GM12878 (cell line): ENCODE measurements around the gene NMNAT3. TPM values are rescaled to one million over a fixed set of nuclear protein-coding genes. Genes with fewer than 3 reads are reported as not detected.

Experiments
- ATAC-seq: fragments of 200-7000 bp; cut with Tn5 transposase; 3 replicates; pipeline ENCODE4 v1.9.1; 2020; ENCODE audit warnings: mild to moderate bottlenecking, moderate library complexity
- BruUV-seq: library from RNA; stranded (reverse); fragments of 400-500 nt; replicated peaks from 2 replicates; lab custom pipeline; 2021; lab: Mats Ljungman, UMichigan
- CTCF ChIA-PET: fragments of 300-600 bp; sonication (Branson Sonifier 250); formaldehyde crosslinking; extraction: SDS; loops from one replicate; lab custom pipeline; 2021; ENCODE audit warnings: inconsistent platforms; lab: Yijun Ruan, JAX
- POLR2A ChIA-PET: fragments of 350-600 bp; formaldehyde crosslinking; extraction: SDS; loops from one replicate; lab custom pipeline; 2021; ENCODE audit warnings: inconsistent platforms; lab: Charles Lee
- RAD21 ChIA-PET: fragments of 300-600 bp; sonication (Branson Sonifier 250); formaldehyde crosslinking; loops from one replicate; lab custom pipeline; 2023; ENCODE audit warnings: antibody characterized with exemption; ENCODE audit not compliant: unreplicated experiment; lab: Charles Lee
- SMC1A ChIA-PET: fragments of 300-600 bp; sonication (Branson Sonifier 250); formaldehyde crosslinking; loops from one replicate; lab custom pipeline; 2023; ENCODE audit not compliant: unreplicated experiment, uncharacterized antibody; lab: Charles Lee
- DNase-seq: peaks from one replicate; pipeline ENCODE4 v3.0.0-alpha.2; 2011; ENCODE audit warnings: low read depth, low spot score
- FAIRE-seq: peaks from 3 replicates; lab custom pipeline; 2011; peaks lifted over from hg19 to GRCh38; lab: Jason Lieb, UNC
- H2AFZ ChIP-seq: 2 replicates; pipeline ENCODE4 v1.6.0; 2011; ENCODE audit warnings: low read depth, low read length, control low read depth; ENCODE audit not compliant: control insufficient read depth
- H3K27ac ChIP-seq: 2 replicates; pipeline ENCODE4 v1.5.1; 2011; ENCODE audit warnings: control low read depth; ENCODE audit not compliant: control insufficient read depth, insufficient read depth
- H3K27me3 ChIP-seq, 2 experiments: replicated peaks in 1 of 2; 2 replicates each; pipeline versions ENCODE4 v1.6.0 to v1.6.1; 2011; ENCODE audit warnings: low read length in 1 of 2; ENCODE audit not compliant: control insufficient read depth in 2 of 2, insufficient read depth in 2 of 2
- H3K36me3 ChIP-seq, 2 experiments: 2 replicates each; pipeline ENCODE4 v1.5.1; 2011; ENCODE audit warnings: low read length in 1 of 2; ENCODE audit not compliant: control insufficient read depth in 2 of 2, insufficient read depth in 2 of 2
- H3K4me1 ChIP-seq: 2 replicates; pipeline ENCODE4 v1.6.1; 2011; ENCODE audit warnings: mild to moderate bottlenecking, low read length, moderate library complexity, mixed read lengths; ENCODE audit not compliant: control insufficient read depth, insufficient read depth
- H3K4me2 ChIP-seq: 2 replicates; pipeline ENCODE4 v1.6.0; 2011; ENCODE audit warnings: control low read depth; ENCODE audit not compliant: control insufficient read depth, insufficient read depth
- H3K4me3 ChIP-seq: fragments of 200-600 bp; sonication (generic); 2 replicates; pipeline ENCODE4 v1.5.1; 2016
- H3K79me2 ChIP-seq: 2 replicates; pipeline ENCODE4 v1.6.0; 2011; ENCODE audit warnings: low read length; ENCODE audit not compliant: control insufficient read depth, insufficient read depth
- H3K9ac ChIP-seq: 2 replicates; pipeline ENCODE4 v1.8.0; 2011; ENCODE audit warnings: low read length, control low read depth, mixed read lengths; ENCODE audit not compliant: control insufficient read depth, insufficient read depth
- H3K9me3 ChIP-seq: replicated peaks from 3 replicates; pipeline ENCODE4 v1.5.1; 2011; ENCODE audit warnings: mild to moderate bottlenecking, low read length; ENCODE audit not compliant: control insufficient read depth, insufficient read depth
- H4K20me1 ChIP-seq: 2 replicates; pipeline ENCODE4 v1.6.0; 2011; ENCODE audit not compliant: control insufficient read depth, insufficient read depth
- CEBPZ ChIP-seq: fragments of 150-350 bp; IDR thresholded peaks from 2 replicates; pipeline ENCODE4 v1.6.1; 2016; ENCODE audit warnings: low read depth, low read length
- IRF4 ChIP-seq: IDR thresholded peaks from 2 replicates; pipeline ENCODE4 v1.6.1; 2011; ENCODE audit warnings: low read depth, low read length
- NFXL1 ChIP-seq: fragments of 450-650 bp; IDR thresholded peaks from 2 replicates; pipeline ENCODE4 v1.6.1; 2017; ENCODE audit warnings: antibody characterized with exemption, mild to moderate bottlenecking, borderline replicate concordance
- NR2C1 ChIP-seq: fragments of 450-650 bp; IDR thresholded peaks from 2 replicates; pipeline ENCODE4 v1.6.1; 2017; ENCODE audit warnings: antibody characterized with exemption, mild to moderate bottlenecking, moderate library complexity
- POLR2A ChIP-seq: IDR thresholded peaks from 2 replicates; pipeline ENCODE4 v1.6.1; 2011; ENCODE audit warnings: low read depth, mild to moderate bottlenecking, low read length
- POLR2AphosphoS5 ChIP-seq: IDR thresholded peaks from 2 replicates; pipeline ENCODE4 v1.6.1; 2011; ENCODE audit warnings: mild to moderate bottlenecking, low read length, inconsistent platforms
- SP1 ChIP-seq: IDR thresholded peaks from one replicate; pipeline ENCODE4 v1.6.1; 2011; ENCODE audit warnings: low read depth, low read length
- WGBS: methylation state at CpG from one replicate; pipeline ENCODE4 v1.1.6; 2016; ENCODE audit warnings: low lambda C conversion rate; ENCODE audit not compliant: insufficient replicate concordance, insufficient coverage; ENCODE audit errors: missing lambda C conversion rate; 5-methylcytosine and 5-hydroxymethylcytosine counted together
- in situ Hi-C: fragments of 300-500 bp; cut with MboI; formaldehyde crosslinking; loops from 9 replicates; pipeline ENCODE4 v1.14.3; 2018; ENCODE audit warnings: mixed read lengths
- intact Hi-C: fragments of 100-400 bp; cut with micrococcal nuclease; formaldehyde crosslinking; loops from one replicate; pipeline ENCODE4 v1.14.2; 2022; ENCODE audit not compliant: unreplicated experiment
- polyA plus RNA-seq, 11 experiments: library from polyadenylated mRNA; depleted of rRNA in 4 of 11; unstranded in 6 of 11; stranded (reverse) in 5 of 11; fragments of >200 nt; fragmentation: Nextera tagmentation in 4 of 11; fragmentation: Illumina TruSeq in 1 of 11; extraction: Ambion mirVana in 4 of 11; extraction: Trizol in 1 of 11; gene quantifications; 1 replicate in 1 of 11; 2 replicates in 10 of 11; pipeline versions ENCODE4 v1.2.1 to v1.2.3, GENCODE V29; 2011 to 2016; ENCODE audit warnings: inconsistent platforms in 2 of 11, missing spikeins in 2 of 11, low read depth in 1 of 11
- total RNA-seq, 4 experiments: library from RNA; depleted of rRNA in 3 of 4; stranded (reverse); fragments of >200 nt in 3 of 4; fragmentation: Illumina TruSeq in 1 of 4; extraction: Trizol in 1 of 4; gene quantifications; 2 replicates each; pipeline versions ENCODE4 v1.2.1 to v1.2.3, GENCODE V29; 2013 to 2021
- TF ChIP-seq, protein P1 (sequence below): fragments of 450-650 bp; IDR thresholded peaks from 2 replicates; pipeline ENCODE4 v1.6.1; 2018; ENCODE audit warnings: mild to moderate bottlenecking, low read depth, moderate library complexity; ENCODE audit not compliant: partially characterized antibody
- TF ChIP-seq, protein P2 (sequence below): IDR thresholded peaks from 2 replicates; pipeline ENCODE4 v1.6.1; 2011; ENCODE audit warnings: borderline replicate concordance, low read depth, mild to moderate bottlenecking, moderate library complexity, mixed read lengths, low read length; ENCODE audit not compliant: insufficient read depth; ENCODE audit errors: extremely low read length

The NMNAT3 gene
- total and polyA plus RNA-seq, 10 of the 15 experiments (the other 5 are each of a cell fraction or from before 2014, with no cell fraction given): under 0.01 to 0.92 (median 0.08) TPM; not detected in 4

GRCh38 chr3:139715743-139716360 lies 38.1 kb upstream of the NMNAT3 start:
- H3K27ac ChIP-seq: no peak overlapping the region
- in situ Hi-C loops (no loop called here), intact Hi-C loops (no loop called here)
- no peak overlapping the region for H3K4me3 ChIP-seq
- RAD21 ChIA-PET: no interaction called here
- H3K4me2 ChIP-seq: no peak overlapping the region
- POLR2A ChIA-PET: no interaction called here
- H4K20me1 ChIP-seq: no peaks in the 10 kb centered on the region
- FAIRE-seq (no peak), DNase-seq (no peak), ATAC-seq (no peak)
- H3K9ac ChIP-seq: no peak overlapping the region
- BruUV-seq: no TSS peak
- no peaks in the 10 kb centered on the region for H3K79me2 ChIP-seq
- TF ChIP-seq POLR2AphosphoS5: no peak
- no peak for TF ChIP-seq NR2C1
- TF ChIP-seq SP1: no peak
- TF ChIP-seq, protein P1, sequence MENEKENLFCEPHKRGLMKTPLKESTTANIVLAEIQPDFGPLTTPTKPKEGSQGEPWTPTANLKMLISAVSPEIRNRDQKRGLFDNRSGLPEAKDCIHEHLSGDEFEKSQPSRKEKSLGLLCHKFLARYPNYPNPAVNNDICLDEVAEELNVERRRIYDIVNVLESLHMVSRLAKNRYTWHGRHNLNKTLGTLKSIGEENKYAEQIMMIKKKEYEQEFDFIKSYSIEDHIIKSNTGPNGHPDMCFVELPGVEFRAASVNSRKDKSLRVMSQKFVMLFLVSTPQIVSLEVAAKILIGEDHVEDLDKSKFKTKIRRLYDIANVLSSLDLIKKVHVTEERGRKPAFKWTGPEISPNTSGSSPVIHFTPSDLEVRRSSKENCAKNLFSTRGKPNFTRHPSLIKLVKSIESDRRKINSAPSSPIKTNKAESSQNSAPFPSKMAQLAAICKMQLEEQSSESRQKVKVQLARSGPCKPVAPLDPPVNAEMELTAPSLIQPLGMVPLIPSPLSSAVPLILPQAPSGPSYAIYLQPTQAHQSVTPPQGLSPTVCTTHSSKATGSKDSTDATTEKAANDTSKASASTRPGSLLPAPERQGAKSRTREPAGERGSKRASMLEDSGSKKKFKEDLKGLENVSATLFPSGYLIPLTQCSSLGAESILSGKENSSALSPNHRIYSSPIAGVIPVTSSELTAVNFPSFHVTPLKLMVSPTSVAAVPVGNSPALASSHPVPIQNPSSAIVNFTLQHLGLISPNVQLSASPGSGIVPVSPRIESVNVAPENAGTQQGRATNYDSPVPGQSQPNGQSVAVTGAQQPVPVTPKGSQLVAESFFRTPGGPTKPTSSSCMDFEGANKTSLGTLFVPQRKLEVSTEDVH: no peak
- TF ChIP-seq IRF4: no peak
- no peak for TF ChIP-seq NFXL1
- no peak for TF ChIP-seq CEBPZ
- TF ChIP-seq, protein P2, sequence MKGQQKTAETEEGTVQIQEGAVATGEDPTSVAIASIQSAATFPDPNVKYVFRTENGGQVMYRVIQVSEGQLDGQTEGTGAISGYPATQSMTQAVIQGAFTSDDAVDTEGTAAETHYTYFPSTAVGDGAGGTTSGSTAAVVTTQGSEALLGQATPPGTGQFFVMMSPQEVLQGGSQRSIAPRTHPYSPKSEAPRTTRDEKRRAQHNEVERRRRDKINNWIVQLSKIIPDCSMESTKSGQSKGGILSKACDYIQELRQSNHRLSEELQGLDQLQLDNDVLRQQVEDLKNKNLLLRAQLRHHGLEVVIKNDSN: no peak
- no peak for TF ChIP-seq POLR2A
- H2AFZ ChIP-seq: no peak overlapping the region
- 0% methylated on average over 2 of the region's 2 CpGs for WGBS
- no peaks in the 10 kb centered on the region for H3K4me1 ChIP-seq
- no peaks in the 10 kb centered on the region for H3K9me3 ChIP-seq
- CTCF ChIA-PET: interaction anchor here (0.6 kb wide), 1 partner anchor 156 kb away, joined by 3 read pairs; no protein-coding TSS in a partner anchor
- H3K27me3 ChIP-seq: no peaks in the 10 kb centered on the region
- SMC1A ChIA-PET: no interaction called here
- no peaks in the 10 kb centered on the region for H3K36me3 ChIP-seq
